Measurements from ENCODE around the gene MITF.

MITF gene

DNA sequence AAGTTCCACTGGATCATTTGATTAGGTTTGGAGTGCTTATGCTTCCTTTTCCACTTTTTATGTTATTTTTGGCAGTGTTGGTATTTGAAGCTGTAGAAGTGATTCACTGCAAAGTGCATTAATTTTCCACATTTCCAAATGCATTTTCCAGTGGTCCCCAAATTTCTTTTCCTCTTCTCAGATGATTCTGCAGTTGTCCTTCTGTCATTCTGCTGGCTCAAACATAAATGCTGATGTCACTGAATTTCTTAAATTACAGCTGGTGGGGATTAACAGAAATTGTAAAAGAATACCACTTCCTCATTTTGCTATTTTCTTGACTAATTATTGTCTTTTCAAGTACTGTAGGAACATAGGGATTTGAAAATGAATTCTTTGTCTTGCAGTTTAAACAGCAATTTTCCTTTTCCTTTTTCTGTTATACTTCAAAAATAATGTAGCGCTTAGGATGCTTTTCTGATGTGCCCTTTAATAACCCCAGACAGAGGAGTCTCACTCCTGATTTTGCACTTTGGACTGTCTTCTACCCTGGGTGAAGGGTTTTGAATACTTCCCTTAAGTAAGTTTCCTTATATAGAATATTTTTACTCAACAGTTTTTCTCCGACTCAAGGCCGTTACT, 25.0 kb downstream of the MITF start:
- H3K4me3 Mint-ChIP-seq = no peak overlapping the region

DNA sequence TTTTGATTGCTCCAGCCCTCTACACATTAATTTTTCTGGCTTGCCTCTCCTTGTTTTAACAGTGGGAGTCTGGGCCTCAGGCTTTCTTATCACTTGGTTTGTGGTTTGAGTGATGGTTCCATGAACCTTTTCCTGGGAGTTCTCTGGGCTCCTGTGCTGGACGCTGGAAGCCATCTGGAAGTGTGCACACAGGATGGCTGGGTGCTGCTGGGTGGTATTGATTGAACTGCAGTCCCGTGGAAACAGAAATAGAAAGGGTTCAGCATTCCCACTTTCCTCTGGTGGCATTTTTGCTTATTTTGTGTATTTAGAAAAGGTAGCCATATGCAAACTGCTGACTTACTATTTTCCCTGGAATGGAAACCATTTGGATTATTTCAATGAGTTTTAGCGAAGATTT, 25.6 kb downstream of the MITF start:
- no peaks in the 10 kb centered on the region for H3K4me1 Mint-ChIP-seq
- H3K36me3 Mint-ChIP-seq = peaks cover 1% of the 10 kb centered on the region
- peaks cover 2% of the 10 kb centered on the region for H3K27me3 Mint-ChIP-seq
- no peak overlapping the region for H3K4me3 Mint-ChIP-seq
- H3K27ac Mint-ChIP-seq = no peak overlapping the region
- peaks cover 5% of the 10 kb centered on the region for H3K9me3 Mint-ChIP-seq

More for the DNA sequence above, 25.0 kb downstream of the MITF start:
- Mint-ChIP-seq H3K27me3 (peaks cover 2% of the 10 kb centered on the region), H3K4me1 (no peaks in the 10 kb centered on the region), H3K36me3 (peaks cover 1% of the 10 kb centered on the region), H3K27ac (no peak overlapping the region), H3K9me3 (peaks cover 5% of the 10 kb centered on the region)

DNA sequence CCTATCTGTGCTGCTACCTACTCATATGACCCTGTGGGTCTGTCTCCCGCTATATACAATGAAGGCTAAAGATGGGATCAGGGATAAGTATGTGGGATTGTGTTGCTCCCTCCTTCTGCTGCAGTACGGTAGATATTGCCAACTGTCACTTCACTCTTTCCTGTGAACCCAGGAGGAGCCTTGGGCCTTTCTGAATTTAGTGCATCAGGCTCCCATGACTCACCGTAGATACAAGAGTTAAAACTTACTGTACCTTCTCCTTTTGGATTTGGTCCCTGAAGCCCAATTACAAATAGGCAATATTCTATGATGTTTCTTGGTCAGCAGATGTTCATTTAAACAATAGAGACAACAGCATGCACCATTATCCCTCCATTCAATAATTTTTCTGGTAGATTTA, 27.4 kb downstream of the MITF start:
- no peak overlapping the region for H3K27ac Mint-ChIP-seq
- peaks cover 10% of the 10 kb centered on the region for H3K9me3 Mint-ChIP-seq
- H3K36me3 Mint-ChIP-seq = peaks cover 1% of the 10 kb centered on the region
- H3K27me3 Mint-ChIP-seq = peaks cover 2% of the 10 kb centered on the region
- H3K4me3 Mint-ChIP-seq = no peak overlapping the region
- no peaks in the 10 kb centered on the region for H3K4me1 Mint-ChIP-seq

DNA sequence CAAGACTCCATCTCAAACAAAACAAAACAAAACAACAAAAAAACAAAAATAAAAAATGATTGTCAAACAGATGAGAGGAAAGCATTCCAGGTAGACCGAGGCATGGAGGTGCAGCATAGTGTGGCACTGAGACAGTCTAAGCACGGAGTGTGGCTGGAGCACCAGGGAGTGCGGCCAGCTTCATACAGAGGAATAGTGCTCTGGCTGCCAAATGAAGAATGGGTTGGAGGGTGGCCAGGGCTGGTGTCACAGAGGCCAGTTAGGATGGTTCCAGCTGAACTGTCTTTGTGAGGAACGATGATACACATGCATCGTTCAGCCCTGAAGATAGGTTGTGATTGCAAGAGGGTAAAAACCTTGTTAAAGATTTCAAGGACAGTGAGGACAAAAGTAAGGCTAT, 28.3 kb downstream of the MITF start:
- no peaks in the 10 kb centered on the region for H3K4me1 Mint-ChIP-seq
- no peak overlapping the region for H3K27ac Mint-ChIP-seq
- no peak overlapping the region for H3K4me3 Mint-ChIP-seq
- peaks cover 10% of the 10 kb centered on the region for H3K9me3 Mint-ChIP-seq
- H3K36me3 Mint-ChIP-seq = peaks cover 1% of the 10 kb centered on the region
- peaks cover 2% of the 10 kb centered on the region for H3K27me3 Mint-ChIP-seq

DNA sequence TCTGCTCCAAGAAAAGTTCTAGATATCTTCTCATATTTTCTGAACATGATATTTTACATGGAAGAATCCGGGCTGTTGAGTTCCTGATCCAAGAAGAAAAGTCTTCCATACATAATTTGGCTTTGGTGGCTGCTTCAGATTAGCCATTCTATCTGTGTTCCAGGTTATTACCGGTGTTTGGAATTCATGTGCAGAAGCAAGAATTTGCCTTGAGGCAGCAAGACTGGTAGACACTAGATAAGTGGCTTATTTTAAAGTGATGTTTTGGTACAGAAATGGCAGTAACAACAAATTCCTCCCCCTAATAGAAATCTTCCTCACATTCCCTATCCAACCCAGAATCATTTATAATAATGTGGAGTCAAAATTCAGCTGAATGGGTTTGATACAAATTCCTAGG, 29.2 kb downstream of the MITF start:
- Mint-ChIP-seq H3K27me3 (peaks cover 2% of the 10 kb centered on the region), H3K4me1 (no peaks in the 10 kb centered on the region), H3K4me3 (no peak overlapping the region), H3K9me3 (peaks cover 10% of the 10 kb centered on the region), H3K36me3 (peaks cover 1% of the 10 kb centered on the region), H3K27ac (no peak overlapping the region)

DNA sequence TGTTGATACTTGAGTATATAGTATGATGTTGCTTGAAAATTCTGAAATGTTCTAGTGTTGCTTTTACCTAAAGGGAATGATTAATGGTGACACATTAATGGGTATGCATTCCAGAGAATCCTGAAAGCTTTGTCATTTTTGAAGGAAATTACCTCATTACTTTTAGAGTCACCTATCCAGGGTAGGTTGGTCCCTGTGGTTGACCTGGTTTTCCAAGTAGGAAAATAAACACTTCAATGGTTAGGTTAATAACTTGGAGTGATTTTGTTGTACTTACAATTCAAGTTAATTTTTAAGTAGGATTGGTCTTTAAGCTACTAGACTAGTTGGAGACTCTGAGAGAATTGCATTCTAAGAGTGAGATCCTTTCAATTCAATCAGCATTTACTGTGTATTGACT, 31.0 kb downstream of the MITF start:
- peaks cover 10% of the 10 kb centered on the region for H3K9me3 Mint-ChIP-seq
- H3K4me1 Mint-ChIP-seq = no peaks in the 10 kb centered on the region
- H3K36me3 Mint-ChIP-seq = peaks cover 1% of the 10 kb centered on the region
- H3K4me3 Mint-ChIP-seq = no peak overlapping the region
- no peak overlapping the region for H3K27ac Mint-ChIP-seq
- H3K27me3 Mint-ChIP-seq = peaks cover 2% of the 10 kb centered on the region

DNA sequence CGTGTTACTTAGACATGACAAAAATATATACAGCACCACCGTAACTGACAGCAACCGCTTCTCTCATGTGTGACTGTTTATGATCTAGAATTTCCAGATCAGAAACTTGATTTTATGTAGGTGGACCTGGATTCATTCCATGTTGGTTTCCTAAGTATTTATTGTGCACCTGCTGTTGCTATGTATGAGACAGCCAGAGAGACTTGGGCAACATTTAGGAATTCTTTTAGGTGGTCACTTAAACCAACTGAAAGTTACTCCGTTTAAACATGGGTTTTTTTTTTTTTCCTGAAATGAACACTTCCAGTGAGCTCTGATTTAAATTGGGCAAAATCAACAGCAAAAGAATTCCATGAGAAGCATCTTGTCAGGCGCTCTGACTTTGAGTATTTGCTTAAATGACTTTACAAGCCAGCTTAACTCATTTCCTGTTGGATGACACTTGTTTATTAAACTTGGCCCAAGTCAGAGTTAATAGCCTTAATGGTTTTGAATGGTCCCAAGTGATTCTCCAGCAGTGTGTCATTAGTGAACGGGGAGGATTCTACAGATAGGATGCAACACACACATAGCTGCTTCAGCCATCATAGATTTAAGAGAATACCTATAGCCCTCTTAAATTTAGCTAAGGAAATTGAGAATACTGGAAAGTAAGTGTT, 31.8 kb downstream of the MITF start:
- Mint-ChIP-seq H3K9me3 (peaks cover 5% of the 10 kb centered on the region), H3K27ac (no peak overlapping the region), H3K4me3 (no peak overlapping the region), H3K27me3 (no peaks in the 10 kb centered on the region), H3K36me3 (no peaks in the 10 kb centered on the region), H3K4me1 (no peaks in the 10 kb centered on the region)

DNA sequence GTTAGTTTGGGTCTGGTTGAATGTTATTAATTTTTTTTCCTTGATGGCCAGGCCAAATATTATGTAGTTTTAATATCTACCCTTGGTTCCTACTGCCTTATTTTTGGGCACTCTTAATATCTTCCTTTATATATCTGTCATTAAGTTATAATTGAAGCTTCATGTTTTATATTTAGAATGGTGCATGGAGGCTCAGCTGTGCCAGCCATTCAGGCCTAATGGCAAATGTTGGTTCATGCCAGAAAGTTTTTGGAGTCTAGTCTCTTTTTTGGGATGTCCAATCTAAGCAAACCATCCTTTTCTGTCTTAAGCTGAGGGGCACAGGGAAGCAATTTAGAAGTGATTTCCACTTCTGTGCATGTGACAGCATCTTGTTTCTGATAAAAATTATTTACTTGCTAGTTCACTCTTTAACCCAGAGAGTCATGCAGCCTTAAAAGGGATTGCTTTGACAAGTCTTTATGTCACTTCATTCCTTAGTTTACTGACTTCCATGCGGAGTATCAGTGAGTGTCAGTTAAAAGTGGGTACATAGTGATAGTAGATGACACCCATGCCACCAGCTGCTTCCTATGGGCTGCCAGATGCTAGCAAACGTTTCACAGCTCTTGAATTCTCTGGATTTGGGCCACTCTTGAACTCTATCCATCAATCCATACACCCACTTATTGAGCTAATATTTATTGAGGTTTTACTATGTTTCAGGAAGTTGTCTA, 33.0 kb downstream of the MITF start:
- H3K27ac Mint-ChIP-seq = no peak overlapping the region
- no peaks in the 10 kb centered on the region for H3K4me1 Mint-ChIP-seq
- H3K4me3 Mint-ChIP-seq = no peak overlapping the region
- H3K27me3 Mint-ChIP-seq = no peaks in the 10 kb centered on the region
- H3K9me3 Mint-ChIP-seq = peaks cover 5% of the 10 kb centered on the region
- no peaks in the 10 kb centered on the region for H3K36me3 Mint-ChIP-seq

DNA sequence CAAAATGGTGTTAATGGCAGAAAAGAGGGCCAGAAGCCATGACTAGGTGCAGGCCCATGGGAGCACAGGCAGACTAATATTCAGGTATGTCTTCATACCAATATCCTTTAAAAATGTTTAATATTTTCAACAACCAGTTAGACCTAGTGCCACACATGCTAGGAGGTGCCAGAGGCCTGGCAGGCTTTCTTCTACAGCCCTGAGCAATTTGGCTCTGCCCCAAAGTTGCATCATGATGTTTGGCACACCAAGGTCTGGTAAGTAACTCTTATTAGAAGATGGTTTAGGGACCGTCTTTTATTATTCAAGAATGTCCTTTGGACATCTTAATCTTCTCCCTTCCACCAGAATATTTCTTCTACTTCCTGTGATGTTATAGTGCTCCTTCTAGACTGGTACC, 34.8 kb downstream of the MITF start:
- Mint-ChIP-seq H3K4me3 (no peak overlapping the region), H3K27me3 (no peaks in the 10 kb centered on the region), H3K36me3 (no peaks in the 10 kb centered on the region), H3K9me3 (peaks cover 5% of the 10 kb centered on the region), H3K27ac (no peak overlapping the region), H3K4me1 (no peaks in the 10 kb centered on the region)

DNA sequence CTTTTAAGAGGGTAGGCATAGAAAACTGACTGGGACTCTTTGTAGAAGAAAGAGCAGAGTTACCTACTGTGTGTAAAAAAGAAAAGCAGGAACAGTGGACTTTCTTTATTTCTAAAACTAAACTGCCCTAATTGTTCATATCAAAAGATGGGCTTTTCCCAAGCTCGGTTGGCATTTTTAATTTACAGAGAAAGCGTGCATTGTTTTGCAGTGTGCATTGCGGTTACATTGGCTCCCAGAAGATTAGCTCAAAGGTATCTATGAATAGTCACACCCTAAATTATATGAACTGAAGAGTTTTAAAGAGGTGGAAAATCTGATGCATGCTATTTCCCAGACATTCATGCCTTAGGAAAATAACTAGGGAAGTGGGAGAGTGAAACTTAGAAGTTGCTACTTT, 36.5 kb downstream of the MITF start:
- H3K4me3 Mint-ChIP-seq = no peak overlapping the region
- no peaks in the 10 kb centered on the region for H3K27me3 Mint-ChIP-seq
- no peaks in the 10 kb centered on the region for H3K36me3 Mint-ChIP-seq
- no peaks in the 10 kb centered on the region for H3K4me1 Mint-ChIP-seq
- H3K27ac Mint-ChIP-seq = no peak overlapping the region
- H3K9me3 Mint-ChIP-seq = no peaks in the 10 kb centered on the region

DNA sequence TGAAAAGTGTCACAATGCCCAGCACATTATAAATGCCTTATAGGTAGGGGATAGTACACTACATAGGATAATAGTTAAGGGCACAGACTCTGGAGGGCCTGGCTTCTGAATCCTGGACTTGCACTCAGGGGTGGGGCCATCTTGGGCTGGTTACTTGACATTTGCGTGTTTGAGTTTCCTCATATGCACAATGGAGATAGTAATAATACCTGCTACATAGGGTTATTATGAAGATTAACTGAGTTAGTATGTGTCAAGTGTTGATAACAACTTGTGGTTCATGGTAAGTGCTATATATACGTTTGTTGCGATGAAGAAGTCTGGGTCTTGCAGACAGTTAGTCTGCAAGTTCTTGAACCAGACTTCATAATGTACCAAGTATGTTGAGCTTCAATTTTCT, 37.0 kb downstream of the MITF start:
- Mint-ChIP-seq H3K4me1 (no peaks in the 10 kb centered on the region), H3K27ac (no peak overlapping the region), H3K4me3 (no peak overlapping the region), H3K36me3 (no peaks in the 10 kb centered on the region), H3K27me3 (no peaks in the 10 kb centered on the region), H3K9me3 (no peaks in the 10 kb centered on the region)

DNA sequence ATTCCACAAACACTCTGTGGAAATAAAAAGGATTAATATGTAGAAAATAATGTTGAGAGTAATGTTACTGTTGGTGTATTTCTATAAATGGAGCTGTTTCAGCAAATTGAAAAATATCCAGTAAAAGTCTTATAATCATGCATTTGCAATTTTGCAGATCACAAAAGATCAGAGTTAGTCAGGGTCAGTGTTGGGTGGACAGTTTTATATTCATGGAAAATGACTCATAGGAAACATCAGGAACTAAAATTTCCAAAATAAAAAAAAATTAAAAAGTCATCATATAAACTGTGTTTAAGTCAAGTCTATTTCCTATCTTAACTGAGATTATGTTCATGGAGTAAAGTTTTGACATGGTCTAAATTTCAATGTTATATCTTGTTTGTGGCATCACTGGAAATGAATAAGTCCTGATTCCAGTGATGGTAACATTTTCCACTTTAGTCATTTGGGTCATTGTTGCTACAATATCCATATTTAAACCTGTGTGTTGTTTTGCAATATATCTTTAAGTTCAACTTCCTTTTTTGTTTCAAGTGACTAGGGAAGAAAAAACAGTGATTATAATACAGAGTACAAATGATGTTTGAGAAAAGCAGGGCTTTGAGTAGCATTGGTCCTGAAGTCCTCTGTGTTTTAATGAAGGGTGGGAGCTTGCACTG, 37.8 kb downstream of the MITF start:
- H3K4me3 Mint-ChIP-seq = no peak overlapping the region
- H3K27ac Mint-ChIP-seq = no peak overlapping the region
- H3K4me1 Mint-ChIP-seq = no peaks in the 10 kb centered on the region
- H3K9me3 Mint-ChIP-seq = no peaks in the 10 kb centered on the region
- no peaks in the 10 kb centered on the region for H3K36me3 Mint-ChIP-seq
- no peaks in the 10 kb centered on the region for H3K27me3 Mint-ChIP-seq

DNA sequence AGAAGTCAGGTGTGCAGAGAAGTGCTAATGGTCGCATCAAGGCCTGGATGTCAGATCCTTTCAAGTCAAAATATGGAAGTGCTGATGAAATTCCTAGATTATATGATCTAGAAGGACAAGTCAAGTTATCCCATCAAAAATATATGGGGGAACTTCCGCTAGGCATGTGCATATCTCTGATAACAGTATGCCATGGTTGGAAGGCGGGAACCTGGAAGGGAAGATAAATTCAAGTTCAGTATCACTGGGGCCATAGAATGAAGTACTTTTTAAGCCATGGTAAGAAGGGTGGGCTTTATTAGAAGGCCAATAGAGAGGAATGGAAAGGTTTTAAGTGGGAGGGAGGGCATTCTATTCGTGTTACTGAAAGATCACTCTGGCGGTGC, 38.3 kb downstream of the MITF start:
- Mint-ChIP-seq H3K4me1 (no peaks in the 10 kb centered on the region), H3K4me3 (no peak overlapping the region), H3K36me3 (no peaks in the 10 kb centered on the region), H3K27me3 (no peaks in the 10 kb centered on the region), H3K27ac (no peak overlapping the region), H3K9me3 (no peaks in the 10 kb centered on the region)

DNA sequence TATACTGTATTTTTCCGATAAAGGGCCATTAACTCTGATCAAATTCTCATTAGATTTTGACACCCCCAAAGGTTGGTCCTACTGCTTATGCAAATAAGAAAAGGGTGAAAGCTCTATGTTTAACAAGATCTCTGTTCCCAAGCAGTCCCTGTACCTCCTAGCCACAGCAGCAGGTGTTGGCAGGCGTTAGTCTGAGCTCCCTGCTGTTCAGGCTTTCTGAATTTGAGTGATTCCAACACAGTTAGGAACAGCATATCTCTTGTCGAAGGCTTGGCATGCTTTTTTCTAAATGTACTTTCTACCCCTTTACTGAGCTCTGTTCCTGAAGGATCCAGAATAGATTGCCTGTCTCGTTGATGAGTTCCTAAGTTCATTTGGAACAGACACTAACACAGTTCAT, 42.3 kb downstream of the MITF start:
- Mint-ChIP-seq H3K27ac (no peak overlapping the region), H3K27me3 (no peaks in the 10 kb centered on the region), H3K4me1 (no peaks in the 10 kb centered on the region), H3K4me3 (no peak overlapping the region), H3K9me3 (peaks cover 6% of the 10 kb centered on the region), H3K36me3 (no peaks in the 10 kb centered on the region)

DNA sequence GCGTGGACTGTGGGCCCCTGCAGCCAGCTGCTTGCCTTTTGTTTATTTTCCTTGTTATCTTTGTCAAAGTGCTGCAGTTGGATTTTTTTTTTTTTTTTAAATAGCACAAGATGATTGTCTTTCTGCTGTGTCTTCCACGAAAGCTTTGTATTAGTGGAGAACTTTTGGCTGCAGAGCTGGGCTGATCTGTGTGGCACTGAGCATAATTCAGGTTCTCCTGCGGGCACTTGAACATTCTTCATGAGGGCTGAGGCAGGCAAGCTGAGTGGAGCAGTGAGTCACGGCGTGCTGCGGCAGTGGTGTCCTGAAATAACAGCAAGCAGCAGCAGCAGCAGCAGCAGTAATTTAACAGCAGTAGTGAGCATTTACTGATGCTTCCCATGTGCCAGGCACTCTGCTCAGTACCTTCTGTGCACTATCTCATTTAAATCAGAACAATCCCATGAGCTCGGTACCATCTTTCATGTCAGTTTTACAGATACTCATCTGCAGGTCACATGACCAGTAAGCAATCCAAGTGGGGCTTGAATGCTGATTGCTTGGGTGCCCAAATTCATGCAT, 45.8 kb downstream of the MITF start:
- H3K27me3 Mint-ChIP-seq = no peaks in the 10 kb centered on the region
- H3K27ac Mint-ChIP-seq = no peak overlapping the region
- no peaks in the 10 kb centered on the region for H3K4me1 Mint-ChIP-seq
- peaks cover 6% of the 10 kb centered on the region for H3K9me3 Mint-ChIP-seq
- no peak overlapping the region for H3K4me3 Mint-ChIP-seq
- no peaks in the 10 kb centered on the region for H3K36me3 Mint-ChIP-seq

All from activated naive CD4-positive, alpha-beta T cell treated with anti-CD3 and anti-CD28 coated beads, Interleukin-2, amount 50 U/mL, for 24 hours (primary cell).